ENCODE data around the gene ODC1.

ODC1 gene

DNA sequence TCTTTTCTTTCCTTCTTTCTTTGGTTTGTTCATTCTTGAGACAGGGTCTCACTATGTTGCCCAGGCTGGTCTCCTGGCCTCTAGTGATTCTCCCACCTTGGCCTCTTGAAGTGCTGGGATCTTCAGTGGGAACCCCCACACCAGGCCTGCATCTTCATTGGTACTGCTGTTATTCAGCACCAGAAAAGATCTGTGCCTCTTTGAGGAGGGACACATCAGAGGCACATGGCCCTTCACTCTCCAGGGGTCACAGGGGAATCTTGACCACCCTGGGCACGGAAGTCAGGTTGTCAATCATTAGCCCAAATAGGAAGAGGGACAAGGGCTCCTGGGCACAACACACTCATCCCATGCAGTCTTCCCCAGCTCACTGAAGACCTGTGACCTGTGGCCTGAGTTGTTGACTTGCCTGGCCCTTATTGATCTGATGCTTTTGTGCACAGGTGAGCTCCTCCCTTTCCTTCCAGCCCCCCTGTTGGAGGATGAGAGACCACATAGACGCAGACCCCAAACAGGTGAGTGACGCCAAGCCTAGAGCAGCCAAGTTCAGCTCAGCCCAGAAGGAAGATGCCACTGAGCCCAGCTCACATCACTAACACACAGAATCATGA is 33.0 kb upstream of the ODC1 start:
- no peaks in the 10 kb centered on the region for H3K36me3 ChIP-seq (ENCODE audit: insufficient read depth)
- H3K27ac ChIP-seq, result no peak overlapping the region
- no peak overlapping the region for H3K4me3 ChIP-seq (IDR thresholded peaks at IDR 0.05; ENCODE audit: insufficient read depth, low read depth, low read length)
- no peaks in the 10 kb centered on the region for H4K20me1 ChIP-seq (ENCODE audit: insufficient read depth)
- H3K4me2 ChIP-seq, result no peak overlapping the region
- no peak overlapping the region for H2AFZ ChIP-seq (ENCODE audit: low read depth)
- TF ChIP-seq, protein P1, sequence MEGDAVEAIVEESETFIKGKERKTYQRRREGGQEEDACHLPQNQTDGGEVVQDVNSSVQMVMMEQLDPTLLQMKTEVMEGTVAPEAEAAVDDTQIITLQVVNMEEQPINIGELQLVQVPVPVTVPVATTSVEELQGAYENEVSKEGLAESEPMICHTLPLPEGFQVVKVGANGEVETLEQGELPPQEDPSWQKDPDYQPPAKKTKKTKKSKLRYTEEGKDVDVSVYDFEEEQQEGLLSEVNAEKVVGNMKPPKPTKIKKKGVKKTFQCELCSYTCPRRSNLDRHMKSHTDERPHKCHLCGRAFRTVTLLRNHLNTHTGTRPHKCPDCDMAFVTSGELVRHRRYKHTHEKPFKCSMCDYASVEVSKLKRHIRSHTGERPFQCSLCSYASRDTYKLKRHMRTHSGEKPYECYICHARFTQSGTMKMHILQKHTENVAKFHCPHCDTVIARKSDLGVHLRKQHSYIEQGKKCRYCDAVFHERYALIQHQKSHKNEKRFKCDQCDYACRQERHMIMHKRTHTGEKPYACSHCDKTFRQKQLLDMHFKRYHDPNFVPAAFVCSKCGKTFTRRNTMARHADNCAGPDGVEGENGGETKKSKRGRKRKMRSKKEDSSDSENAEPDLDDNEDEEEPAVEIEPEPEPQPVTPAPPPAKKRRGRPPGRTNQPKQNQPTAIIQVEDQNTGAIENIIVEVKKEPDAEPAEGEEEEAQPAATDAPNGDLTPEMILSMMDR (conservative IDR thresholded peaks at IDR 0.05; ENCODE audit: low read depth, low read length), result no peak
- no peaks in the 10 kb centered on the region for H3K4me1 ChIP-seq (ENCODE audit: low read depth, poor library complexity, severe bottlenecking)
- no peaks in the 10 kb centered on the region for H3K79me2 ChIP-seq (ENCODE audit: insufficient read depth, low read depth)
- H3K9ac ChIP-seq, result no peak overlapping the region
- H3K27me3 ChIP-seq (ENCODE audit: insufficient read depth, low read depth), result no peaks in the 10 kb centered on the region

DNA sequence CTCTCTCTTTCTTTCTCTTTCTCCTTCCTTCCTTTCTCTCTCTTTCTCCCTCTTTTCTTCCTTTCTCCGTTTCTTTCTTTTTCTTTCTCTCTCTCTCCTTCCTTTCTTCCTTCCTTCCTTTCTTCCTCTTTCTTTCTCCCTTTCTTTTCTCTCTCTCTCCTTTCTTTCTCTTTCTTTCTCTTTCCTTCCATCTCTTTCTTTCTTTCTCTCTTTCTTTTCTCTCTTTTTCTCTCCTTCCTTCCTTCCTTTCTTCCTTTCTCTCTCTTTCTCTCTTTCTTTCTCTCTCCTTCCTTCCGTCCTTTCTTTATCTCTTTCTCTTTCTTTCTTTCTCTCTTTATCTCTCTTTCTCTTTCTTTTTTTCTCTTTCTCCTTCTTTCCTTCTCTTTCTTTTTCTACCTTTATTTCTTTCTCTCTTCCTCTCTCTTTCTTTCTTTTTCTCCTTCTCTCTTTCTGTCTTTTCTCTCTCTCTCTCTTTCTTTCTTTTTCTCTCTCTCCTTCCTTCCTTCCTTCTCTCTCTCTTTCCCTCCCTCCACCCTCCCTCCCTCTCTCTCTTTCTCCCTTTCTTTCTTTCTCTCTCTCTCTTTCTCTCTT is 32.3 kb upstream of the ODC1 start:
- no peak overlapping the region for H3K27ac ChIP-seq
- H3K4me2 ChIP-seq, result no peak overlapping the region
- no peaks in the 10 kb centered on the region for H3K79me2 ChIP-seq (ENCODE audit: insufficient read depth, low read depth)
- H3K36me3 ChIP-seq (ENCODE audit: insufficient read depth), result no peaks in the 10 kb centered on the region
- no peaks in the 10 kb centered on the region for H4K20me1 ChIP-seq (ENCODE audit: insufficient read depth)
- no peak overlapping the region for H3K4me3 ChIP-seq (IDR thresholded peaks at IDR 0.05; ENCODE audit: insufficient read depth, low read depth, low read length)
- no peak overlapping the region for H2AFZ ChIP-seq (ENCODE audit: low read depth)
- no peaks in the 10 kb centered on the region for H3K27me3 ChIP-seq (ENCODE audit: insufficient read depth, low read depth)
- H3K9ac ChIP-seq, result no peak overlapping the region
- H3K4me1 ChIP-seq (ENCODE audit: low read depth, poor library complexity, severe bottlenecking), result no peaks in the 10 kb centered on the region
- TF ChIP-seq, protein P1 (conservative IDR thresholded peaks at IDR 0.05; ENCODE audit: low read depth, low read length), result no peak

DNA sequence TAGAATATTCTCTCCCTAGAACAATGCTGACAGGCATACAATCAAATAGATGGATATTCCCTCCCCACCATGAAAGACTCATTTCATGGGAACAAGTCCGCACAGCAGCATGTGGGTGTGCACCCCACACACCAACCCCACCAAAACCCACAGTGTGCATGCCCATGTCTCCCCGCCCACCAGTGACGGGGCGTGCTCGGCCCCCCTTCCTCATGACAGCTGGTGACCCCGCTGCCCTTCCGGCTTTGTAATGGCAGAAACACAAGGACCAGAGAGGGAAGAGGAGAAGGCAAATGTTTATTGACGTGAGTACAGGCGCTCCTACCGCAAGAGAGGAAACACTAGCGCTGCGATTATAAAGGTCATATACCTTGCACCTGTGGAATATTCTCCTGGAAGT is 30.8 kb upstream of the ODC1 start:
- H4K20me1 ChIP-seq (ENCODE audit: insufficient read depth), result no peaks in the 10 kb centered on the region

DNA sequence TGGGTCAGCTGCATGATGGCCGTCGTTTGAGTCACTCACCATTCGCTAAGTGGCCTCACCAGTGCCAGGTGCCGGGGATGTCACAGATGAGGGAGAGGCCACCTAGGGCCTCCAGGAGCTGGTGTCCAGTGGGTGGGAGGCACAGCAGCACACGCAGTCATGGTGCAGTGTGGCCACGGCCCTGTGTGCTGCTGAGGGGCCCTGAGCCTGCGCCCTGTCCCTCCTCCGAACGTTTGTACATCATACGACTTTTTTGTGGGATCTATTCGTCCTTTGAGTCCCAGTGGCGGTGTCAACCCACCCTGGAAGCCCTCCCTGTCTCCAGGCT is 30.1 kb upstream of the ODC1 start:
- TF ChIP-seq, protein P1 (conservative IDR thresholded peaks at IDR 0.05; ENCODE audit: low read depth, low read length), result no peak
- H3K4me2 ChIP-seq, result no peak overlapping the region
- H3K9ac ChIP-seq, result no peak overlapping the region

More for the DNA sequence above, 30.8 kb upstream of the ODC1 start:
- Histone ChIP-seq H3K36me3 (ENCODE audit: insufficient read depth) (no peaks in the 10 kb centered on the region), H3K79me2 (ENCODE audit: insufficient read depth, low read depth) (no peaks in the 10 kb centered on the region), H3K4me1 (ENCODE audit: low read depth, poor library complexity, severe bottlenecking) (no peaks in the 10 kb centered on the region), H2AFZ (ENCODE audit: low read depth) (no peak overlapping the region), H3K27ac (no peak overlapping the region), H3K4me2 (no peak overlapping the region), H3K27me3 (ENCODE audit: insufficient read depth, low read depth) (no peaks in the 10 kb centered on the region), H3K9ac (no peak overlapping the region), H3K4me3 (IDR thresholded peaks at IDR 0.05; ENCODE audit: insufficient read depth, low read depth, low read length) (no peak overlapping the region)
- TF ChIP-seq, protein P1 (conservative IDR thresholded peaks at IDR 0.05; ENCODE audit: low read depth, low read length), result no peak

More for the DNA sequence above, 30.1 kb upstream of the ODC1 start:
- H3K27ac ChIP-seq, result no peak overlapping the region
- no peaks in the 10 kb centered on the region for H3K27me3 ChIP-seq (ENCODE audit: insufficient read depth, low read depth)
- no peaks in the 10 kb centered on the region for H3K4me1 ChIP-seq (ENCODE audit: low read depth, poor library complexity, severe bottlenecking)
- no peaks in the 10 kb centered on the region for H3K79me2 ChIP-seq (ENCODE audit: insufficient read depth, low read depth)
- no peaks in the 10 kb centered on the region for H3K36me3 ChIP-seq (ENCODE audit: insufficient read depth)
- H2AFZ ChIP-seq (ENCODE audit: low read depth), result no peak overlapping the region
- H3K4me3 ChIP-seq (IDR thresholded peaks at IDR 0.05; ENCODE audit: insufficient read depth, low read depth, low read length), result no peak overlapping the region
- no peaks in the 10 kb centered on the region for H4K20me1 ChIP-seq (ENCODE audit: insufficient read depth)
